GM18873 (cell line): Measurements from ENCODE around the gene RPTOR.

Source experiments
- ATAC-seq: cut with Tn5 transposase; IDR thresholded peaks from one replicate; pipeline ENCODE4 v1.9.1; 2021; ENCODE audit warnings: mild to moderate bottlenecking, moderate library complexity, moderate number of reproducible peaks; ENCODE audit not compliant: unreplicated experiment, low FRiP score

The RPTOR gene

DNA sequence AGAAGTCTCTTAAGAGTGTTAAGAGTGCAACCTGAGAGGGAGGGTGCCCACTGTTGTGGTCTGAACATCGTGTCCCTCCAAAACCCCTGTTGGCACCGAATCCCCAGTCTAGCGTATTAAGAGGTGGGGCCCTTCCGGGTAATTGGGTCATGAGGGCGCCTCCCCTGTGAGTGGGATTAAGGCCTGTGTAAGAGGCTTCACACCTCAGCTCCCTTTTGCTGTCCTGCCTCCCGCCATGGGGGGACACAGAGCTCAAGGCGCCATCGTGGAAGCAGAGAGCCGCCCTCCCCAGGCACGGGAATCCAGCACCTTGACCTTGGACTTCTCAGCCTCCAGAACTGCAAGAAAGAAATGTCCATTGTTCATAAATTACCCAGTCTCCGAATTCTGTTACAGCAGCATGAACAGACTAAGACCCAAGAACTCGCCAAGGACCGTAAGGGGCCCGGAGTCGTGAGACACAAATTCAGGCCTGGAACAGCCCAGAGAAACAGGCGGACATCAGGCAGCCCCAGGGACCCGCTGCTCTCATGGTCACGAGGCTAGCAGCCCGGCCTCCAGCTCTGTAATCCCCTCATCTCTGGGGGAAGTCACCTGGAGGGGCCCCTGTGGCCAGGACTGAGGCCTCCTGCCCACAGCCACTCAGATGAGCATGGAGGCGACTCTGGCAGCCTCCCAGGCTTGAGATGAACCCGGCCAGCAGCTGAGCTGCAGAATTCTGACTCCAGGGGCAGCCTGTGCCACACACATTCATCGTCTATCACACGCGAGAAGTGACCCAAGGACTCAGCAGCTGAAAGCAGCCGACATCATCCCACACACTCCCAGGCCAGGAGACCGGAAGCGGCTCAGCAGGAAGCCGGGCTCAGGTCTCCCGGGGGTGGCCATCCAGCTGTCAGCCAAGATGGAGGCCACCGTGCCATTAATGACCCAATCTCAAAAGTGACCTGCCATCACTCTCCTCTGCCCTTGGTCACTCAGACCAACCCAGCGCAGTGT lies 434.2 kb downstream of the RPTOR start:
- ATAC-seq = no peak

DNA sequence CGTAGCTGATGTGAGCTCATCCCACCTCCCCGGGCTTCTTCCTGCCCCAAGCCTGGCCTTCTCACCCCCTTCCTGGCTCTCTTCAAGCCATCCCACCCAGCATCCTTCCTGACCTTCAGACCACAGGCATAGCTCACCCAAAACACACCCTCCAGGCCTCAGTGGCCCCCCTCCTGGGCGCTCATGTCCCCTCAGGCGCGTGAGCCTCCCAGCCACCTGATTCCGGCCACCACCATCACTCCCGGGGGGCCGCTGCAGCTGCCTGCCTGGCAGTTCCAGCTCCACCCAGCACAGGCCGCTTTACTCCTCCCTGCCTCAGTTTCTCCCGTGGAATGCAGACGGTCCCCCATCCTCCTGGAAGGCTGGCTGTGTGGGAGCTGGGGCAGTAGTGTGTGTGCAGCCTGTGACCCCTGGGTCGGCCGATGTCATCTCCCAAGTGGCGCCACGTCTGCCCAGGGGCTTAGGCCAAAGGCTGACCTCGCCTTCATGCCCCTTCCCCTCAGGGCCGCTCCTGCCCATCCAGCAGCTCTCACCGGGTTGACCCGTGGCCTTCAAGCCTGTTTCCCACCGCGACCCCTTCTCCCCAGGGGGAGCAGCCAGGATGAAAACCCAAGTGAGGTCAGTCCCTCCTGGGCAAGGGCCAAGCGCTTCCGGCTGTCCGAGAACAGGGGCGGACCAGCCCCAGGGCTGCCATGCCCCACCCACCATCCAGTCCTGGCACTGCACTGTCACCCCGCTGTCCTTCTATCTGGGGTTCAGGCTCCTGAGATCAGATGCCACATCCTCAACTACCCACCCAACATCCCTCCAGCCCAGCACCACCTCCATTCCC lies 435.1 kb downstream of the RPTOR start:
- no peak for ATAC-seq

DNA sequence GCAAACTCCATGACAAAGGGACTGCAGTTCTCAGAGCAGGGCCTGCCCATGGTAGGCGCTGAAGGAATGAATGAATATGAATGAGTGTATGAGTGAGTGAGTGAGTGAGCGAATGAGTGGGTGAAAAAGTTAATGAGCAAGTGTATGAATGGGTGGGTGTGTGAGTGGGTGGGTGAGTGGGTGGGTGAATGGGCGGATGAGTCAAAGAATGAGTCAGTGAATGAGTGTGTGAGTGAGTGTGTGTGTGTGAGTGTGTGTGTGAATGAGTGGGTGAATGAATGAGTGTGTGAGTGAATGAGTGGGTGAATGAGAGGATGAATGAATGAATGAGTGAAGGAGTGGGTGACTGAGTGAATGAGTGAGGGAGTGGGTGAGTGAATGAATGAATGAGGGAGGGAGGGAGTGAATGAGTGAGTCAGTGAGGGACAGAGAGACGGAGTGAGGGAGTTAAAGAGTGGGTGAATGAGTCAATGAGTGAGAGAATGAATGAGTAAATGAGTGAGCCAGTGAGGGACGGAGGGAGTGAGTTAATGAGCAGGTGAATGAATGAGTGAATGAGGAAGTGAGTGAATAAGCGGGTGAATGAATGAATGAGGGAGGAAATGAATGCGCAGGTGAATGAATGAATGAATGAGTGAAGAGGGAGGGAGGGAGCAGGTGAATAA lies 435.9 kb downstream of the RPTOR start:
- ATAC-seq = no peak

- ATAC-seq = no peak
These were observed 436.6 kb downstream of the RPTOR start for GRCh38 chr17:80981062-80981902.

- ATAC-seq = no peak
These were observed 437.3 kb downstream of the RPTOR start for GRCh38 chr17:80981929-80982425.

DNA sequence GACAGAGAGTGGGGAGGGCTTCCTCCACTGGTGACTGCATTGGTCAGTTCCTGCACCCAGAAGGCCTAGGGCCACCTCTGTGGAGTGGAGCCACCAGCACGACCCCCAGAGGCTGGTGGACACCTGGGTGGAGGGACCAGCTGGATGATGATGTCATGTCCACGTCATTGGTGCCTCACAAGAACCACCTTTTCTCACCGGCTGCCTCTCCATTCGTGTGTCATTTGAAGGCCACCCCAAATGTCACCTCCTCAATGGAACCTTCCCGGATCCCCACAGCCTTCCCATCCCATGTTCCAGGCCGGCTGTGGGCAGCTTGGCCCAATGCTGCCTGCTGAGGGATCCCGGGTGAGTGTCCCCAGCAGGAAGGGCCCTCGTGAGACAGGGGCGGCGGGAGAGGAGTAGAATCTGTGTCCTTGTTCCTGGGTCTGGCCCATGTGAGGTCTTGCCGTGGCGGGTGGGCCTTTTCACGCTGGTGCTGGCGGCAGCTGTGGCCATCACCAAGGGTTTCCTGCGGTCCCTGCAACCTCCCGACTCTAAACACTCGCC lies 437.9 kb downstream of the RPTOR start:
- ATAC-seq = no peak

DNA sequence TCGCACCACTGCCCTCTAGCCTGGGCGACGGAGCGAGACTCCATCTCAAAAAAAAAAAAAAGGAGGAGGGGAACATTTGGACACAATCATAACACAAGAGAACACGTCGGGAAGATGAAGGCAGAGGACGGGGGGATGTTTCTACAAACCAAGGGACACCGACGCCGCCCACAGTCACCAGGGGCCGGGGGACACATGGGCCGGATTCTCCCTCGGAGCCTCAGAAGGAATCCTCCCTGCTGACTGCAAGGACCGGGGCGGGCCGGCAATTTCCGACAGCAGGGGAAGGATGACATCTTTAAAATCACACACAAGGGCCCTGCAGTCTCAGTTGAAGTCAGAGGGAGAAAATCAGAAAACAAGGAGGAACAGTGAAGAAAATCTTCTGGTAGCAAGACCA lies 438.9 kb downstream of the RPTOR start:
- no peak for ATAC-seq

GRCh38 chr17:80984749-80985148 lies 440.1 kb downstream of the RPTOR start:
- ATAC-seq = no peak

GRCh38 chr17:80986046-80986445 lies 441.4 kb downstream of the RPTOR start:
- no peak for ATAC-seq

GRCh38 chr17:80986816-80987475 lies 442.3 kb downstream of the RPTOR start:
- no peak for ATAC-seq

DNA sequence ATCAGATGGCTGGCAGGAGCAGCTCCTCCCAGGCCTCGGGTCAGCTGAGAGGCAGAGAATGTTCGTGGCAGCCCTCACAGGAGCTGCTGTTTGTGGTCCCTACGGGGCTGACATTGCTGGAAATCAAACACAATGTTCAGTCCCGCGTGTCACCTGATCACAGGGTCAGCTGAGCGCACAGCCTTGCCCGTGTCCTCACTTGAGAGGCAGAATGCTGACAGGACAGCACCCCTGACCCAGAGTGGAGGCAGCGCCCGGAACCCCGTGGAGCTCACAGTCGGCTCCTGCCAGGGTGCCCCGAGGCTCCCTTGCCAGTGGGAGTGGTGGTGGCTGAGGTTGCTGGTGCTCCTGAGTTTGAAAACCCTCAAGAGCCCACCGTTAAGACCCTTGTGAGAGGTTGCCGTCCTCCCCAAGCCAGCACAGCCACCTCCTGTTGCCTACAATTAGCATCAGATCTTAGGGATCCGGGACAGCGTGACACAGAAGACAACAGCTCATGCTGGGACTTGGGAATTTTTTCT lies 443.4 kb downstream of the RPTOR start:
- no peak for ATAC-seq

DNA sequence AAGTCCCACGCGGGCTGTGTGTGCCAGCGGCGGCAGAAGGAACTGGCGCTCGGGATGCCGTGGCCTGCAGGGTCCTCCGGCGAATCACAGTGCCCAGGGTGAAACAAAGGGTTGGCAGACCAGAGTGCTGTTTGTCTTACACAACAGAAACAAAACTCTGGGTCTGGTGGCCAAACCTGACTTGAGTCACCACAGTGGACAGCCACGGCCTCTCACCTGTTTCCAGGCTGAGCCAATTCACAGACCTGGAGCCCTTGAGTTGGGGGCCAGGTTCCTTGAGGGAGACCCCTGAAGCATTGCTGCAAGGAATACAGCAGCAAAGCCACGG lies 444.9 kb downstream of the RPTOR start:
- ATAC-seq = no peak

DNA sequence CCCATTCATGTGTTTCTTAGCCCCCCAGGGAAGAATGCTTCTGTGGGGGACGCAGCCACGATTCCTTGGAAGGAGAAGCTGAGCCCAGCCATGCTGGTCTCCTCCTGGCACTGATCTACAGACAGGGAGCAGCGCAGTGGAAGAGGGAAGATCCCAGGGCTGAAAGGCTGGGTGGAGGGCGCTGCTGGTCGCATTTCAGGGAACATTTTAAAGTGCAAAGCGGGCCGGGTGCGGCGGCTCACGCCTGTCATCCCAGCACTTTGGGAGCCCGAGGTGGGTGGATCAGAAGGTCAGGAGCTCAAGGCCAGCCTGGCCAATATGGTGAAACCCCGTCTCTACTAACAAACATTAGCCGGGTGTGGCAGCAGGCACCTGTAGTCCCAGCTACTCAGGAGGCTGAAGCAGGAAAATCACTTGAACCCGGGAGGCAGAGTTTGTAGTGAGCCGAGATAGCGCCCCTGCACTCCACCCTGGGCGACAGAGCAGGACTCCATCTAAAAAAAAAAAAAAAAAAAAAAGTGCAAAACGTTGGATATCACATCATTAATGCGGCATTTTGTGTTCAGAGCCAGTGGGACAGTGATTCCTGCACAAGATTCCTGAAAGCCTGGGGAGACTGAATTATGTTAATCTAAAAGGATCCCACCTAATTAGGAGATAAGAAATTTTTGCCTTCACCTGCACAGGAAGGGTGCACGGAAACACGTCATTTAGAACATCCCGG lies 446.4 kb downstream of the RPTOR start:
- ATAC-seq = no peak

- ATAC-seq = no peak
These were observed 447.0 kb downstream of the RPTOR start, which contains the start of gene CHMP6 for GRCh38 chr17:80991645-80992076. TSS of gene CHMP6 (plus strand) at chr17:80991841. CDS start at chr17:80991919, 78 bp downstream.

DNA sequence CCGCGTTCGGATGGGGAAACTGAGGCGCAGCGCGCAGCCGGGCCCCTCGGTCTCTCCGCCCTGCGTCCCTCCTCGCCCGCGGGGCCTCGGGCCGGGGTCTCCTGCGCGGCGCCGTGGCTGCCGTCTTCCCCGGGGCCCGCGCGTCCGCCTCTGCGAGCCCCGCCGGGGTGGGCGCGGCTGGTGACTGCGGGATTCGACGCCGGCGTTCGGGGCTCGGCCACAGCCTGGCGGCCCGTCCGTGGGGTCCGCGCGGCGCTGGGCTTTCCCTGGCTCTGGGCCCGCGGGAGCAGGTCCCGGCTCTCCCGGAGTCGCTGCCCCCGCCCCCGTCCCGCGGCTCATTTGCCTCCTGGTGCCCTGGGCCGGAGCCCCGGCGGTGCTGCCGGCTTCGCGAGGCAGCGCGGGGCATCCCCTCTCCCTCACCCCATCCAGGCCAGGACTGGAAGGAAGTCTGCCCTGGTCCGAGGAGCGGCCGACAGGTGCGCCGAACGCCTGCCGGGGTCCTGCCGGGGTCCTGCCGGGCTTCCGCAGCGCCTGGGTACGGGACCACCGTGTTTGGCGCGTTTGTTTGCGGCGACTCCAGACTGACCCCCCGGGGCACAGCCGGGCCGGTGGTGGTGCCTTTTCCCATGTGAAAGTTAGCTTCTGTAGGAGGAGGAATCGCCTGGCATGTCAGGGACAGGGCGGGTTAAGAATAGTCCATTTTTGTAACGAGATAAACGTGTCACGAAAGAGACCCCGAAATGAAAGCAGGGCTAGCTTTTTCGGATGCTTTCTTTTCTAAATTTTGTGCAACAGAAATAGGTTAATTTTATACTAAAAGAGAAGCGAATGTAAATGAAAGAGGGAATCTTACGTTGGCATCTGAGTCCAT lies 447.7 kb downstream of the RPTOR start:
- no peak for ATAC-seq

DNA sequence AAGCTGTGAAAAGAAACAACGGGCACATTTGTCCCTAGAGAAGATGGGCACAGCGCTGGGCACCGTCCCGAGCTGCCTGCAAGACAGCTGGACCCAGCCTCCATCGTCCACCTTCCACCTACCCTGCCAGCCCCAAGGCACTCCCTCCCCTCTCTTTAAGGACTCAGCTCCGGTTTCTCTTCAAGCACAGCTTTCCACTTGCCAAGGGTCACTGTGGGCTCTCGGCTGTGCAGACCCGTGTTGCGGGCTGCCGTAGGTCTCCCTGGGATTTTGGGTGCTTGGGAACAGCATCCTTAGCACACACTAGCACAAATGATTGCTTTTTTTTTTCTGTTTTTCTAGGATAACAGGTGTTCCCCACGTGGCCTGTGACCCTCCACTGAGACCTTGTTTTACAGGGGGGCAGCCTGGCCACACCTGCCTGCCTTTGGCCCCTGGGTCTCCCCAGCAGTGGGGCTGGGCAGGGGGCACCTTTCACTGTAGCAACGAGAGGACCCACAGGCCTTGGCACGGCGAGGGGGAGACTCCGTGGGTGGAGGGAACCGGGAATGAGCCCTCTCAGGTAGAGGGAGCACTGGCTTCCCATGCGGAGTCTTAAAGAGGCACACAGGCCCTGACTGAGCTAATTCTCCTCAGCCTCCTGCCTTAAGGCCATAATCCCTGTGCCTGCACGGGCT lies 448.4 kb downstream of the RPTOR start:
- no peak for ATAC-seq

- ATAC-seq = no peak
These were observed 450.5 kb downstream of the RPTOR start for GRCh38 chr17:80995131-80995530.
